Activated T-helper 2 cell treated with anti-CD3 and anti-CD28 coated beads, Interferon-gamma antibody, Interleukin-2, Interleukin-4, amounts not matched to agents 10 μg/mL and 5 μg/mL and 100 μg/mL, durations not matched to agents 14 hours and 24 hours and 36 hours (primary cell): Measurements from ENCODE around the gene BAIAP3. TPM values are rescaled to one million over a fixed set of nuclear protein-coding genes. Genes with fewer than 3 reads are reported as not detected.
A peak's percentile ranks its signal among the peaks of the same experiment; 100 is the strongest.

Source experiments
- DNase-seq: peaks from one replicate; pipeline ENCODE4 v3.0.0; 2021; ENCODE audit warnings: low spot score
- H3K27ac Mint-ChIP-seq: one replicate; pipeline ENCODE4 v1.8.0; 2021; ENCODE audit warnings: mixed read lengths
- H3K27me3 Mint-ChIP-seq: one replicate; pipeline ENCODE4 v1.8.0; 2021; ENCODE audit warnings: low read depth, mixed read lengths
- H3K36me3 Mint-ChIP-seq: one replicate; pipeline ENCODE4 v1.8.0; 2021; ENCODE audit warnings: low read depth, mixed read lengths
- H3K4me1 Mint-ChIP-seq: one replicate; pipeline ENCODE4 v1.8.0; 2021; ENCODE audit warnings: low read depth, mixed read lengths
- H3K4me3 Mint-ChIP-seq: one replicate; pipeline ENCODE4 v1.8.0; 2021; ENCODE audit warnings: low read depth, mild to moderate bottlenecking, moderate library complexity, mixed read lengths
- H3K9me3 Mint-ChIP-seq: one replicate; pipeline ENCODE4 v1.8.0; 2021; ENCODE audit warnings: mixed read lengths
- intact Hi-C: fragments of 100-400 bp; cut with micrococcal nuclease; formaldehyde crosslinking; loops from one replicate; pipeline ENCODE4 v1.15.1; 2023
- total RNA-seq: library from RNA; stranded (reverse); gene quantifications from 2 replicates; pipeline ENCODE4 v1.2.3, GENCODE V29; 2022

The BAIAP3 gene
- total RNA-seq, 1 donor from 2014 or later = 0.32 TPM

DNA sequence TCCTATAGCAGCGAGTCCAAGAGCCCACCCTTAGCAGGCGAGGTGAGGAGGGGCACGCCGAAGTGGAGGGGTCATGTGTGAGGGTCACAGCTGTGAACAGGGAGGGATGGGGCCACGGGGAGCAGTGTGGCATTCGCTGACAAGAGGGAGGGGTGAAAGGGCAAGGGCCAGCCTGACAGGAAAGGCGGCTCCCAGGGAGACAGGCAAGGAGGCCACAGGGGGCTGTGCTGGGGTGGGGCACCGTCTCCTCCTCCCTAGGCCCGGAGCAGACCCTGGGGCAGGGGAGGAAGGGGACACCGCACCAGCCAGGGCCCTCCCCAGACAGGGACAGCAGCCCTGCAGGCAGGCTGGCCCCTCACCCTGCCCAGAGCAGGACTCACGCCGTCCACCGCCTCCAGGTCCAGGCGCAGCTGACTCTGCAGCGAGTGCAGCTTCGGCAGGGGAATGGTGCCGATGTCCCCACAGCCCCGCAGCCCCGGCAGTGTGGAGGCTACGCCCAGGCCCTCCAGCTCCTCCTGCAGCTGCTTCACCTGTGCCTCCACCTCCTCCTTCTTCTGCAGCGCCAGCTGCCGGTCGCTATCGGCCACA, 33.4 kb downstream of the BAIAP3 start:
- peaks cover 22% of the 10 kb centered on the region for H3K36me3 Mint-ChIP-seq
- H3K9me3 Mint-ChIP-seq = no peaks in the 10 kb centered on the region
- H3K4me1 Mint-ChIP-seq = no peaks in the 10 kb centered on the region
- H3K4me3 Mint-ChIP-seq = no peak overlapping the region
- no peak for DNase-seq
- H3K27ac Mint-ChIP-seq = no peak overlapping the region
- H3K27me3 Mint-ChIP-seq = no peaks in the 10 kb centered on the region
- intact Hi-C loops = no loop called here

DNA sequence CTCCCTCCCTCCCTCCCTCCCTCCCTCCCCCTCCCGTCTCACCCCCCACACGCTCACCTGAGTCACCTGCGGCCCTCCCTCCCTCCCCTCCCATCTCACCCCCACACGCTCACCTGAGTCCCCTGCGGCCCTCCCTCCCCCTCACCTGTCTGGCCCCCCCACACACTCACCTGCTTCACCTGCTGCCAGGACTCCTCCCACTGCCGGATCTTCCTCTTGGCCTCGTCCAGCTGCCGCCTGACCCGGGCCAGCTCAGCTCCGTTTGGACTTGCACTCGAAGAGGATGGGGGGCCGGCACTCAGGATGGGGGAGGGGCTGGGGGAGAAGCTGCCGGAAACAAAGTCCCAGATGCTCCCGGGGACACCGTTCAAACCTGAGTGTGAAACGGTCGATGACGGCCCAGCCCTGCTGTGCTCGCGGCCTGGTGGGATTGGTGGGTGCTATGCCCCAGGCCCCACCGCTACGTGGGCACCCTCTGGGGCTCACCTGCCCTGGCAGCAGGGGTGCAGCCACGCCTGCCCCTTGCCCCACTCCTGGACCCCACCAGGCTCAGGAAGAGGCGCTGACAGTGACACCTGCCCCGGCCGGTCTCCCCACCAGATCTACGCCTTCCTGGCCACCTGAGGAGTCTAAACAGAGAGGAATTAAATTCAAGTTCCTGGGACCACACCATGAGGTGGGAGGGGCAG, 34.2 kb downstream of the BAIAP3 start:
- DNase-seq = no peak
- H3K27ac Mint-ChIP-seq = no peak overlapping the region
- H3K36me3 Mint-ChIP-seq = peaks cover 20% of the 10 kb centered on the region
- intact Hi-C loops = no loop called here
- H3K27me3 Mint-ChIP-seq = no peaks in the 10 kb centered on the region
- no peaks in the 10 kb centered on the region for H3K9me3 Mint-ChIP-seq
- H3K4me1 Mint-ChIP-seq = no peaks in the 10 kb centered on the region
- H3K4me3 Mint-ChIP-seq = no peak overlapping the region

DNA sequence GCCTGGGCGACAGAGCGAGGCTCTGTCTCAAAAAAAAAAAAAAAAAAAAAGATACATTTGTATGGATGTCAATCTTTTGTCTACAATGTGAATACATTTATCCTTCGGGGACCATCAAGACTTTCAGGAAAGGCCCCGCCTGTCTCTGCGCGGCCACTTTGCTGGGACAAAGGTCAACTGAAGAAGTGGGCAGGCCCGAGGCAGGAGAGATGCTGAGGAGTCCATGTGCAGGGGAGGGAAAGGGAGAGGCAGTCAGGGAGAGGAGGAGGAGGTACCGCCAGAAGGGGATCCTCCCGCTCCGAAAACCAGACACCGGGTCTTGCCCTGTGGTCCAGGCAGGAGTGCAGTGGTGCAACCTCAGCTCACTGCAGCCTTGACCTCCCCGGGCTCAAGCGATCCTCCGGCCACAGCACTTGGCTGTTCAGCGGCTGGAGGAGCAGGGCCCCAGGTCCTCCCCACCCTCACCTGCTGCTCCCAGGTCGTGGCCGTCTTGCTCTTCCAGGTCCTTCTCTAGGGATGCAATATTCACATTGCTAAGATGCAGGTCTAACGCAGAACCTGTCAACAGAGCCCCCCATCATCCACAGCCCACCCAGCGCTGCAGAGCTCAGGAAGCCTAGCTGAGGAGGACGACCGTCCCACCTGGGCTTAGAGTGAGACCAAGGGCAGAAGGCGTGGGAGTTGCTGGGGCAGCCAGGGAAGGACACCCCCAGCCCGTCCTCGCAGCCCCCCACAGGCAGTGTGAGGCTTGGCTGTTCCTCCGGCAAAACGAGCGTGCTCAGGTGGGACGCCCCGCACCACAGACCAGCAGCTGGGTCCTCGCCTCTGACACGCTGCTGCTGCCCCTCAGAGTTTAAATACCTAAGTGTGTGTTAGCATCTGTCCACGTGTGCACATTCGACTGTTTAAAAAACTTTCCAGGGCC, 37.9 kb downstream of the BAIAP3 start:
- Mint-ChIP-seq H3K27ac (no peak overlapping the region), H3K9me3 (no peaks in the 10 kb centered on the region), H3K4me1 (no peaks in the 10 kb centered on the region), H3K4me3 (no peak overlapping the region), H3K27me3 (no peaks in the 10 kb centered on the region), H3K36me3 (peaks cover 3% of the 10 kb centered on the region)
- intact Hi-C loops = no loop called here
- no peak for DNase-seq

DNA sequence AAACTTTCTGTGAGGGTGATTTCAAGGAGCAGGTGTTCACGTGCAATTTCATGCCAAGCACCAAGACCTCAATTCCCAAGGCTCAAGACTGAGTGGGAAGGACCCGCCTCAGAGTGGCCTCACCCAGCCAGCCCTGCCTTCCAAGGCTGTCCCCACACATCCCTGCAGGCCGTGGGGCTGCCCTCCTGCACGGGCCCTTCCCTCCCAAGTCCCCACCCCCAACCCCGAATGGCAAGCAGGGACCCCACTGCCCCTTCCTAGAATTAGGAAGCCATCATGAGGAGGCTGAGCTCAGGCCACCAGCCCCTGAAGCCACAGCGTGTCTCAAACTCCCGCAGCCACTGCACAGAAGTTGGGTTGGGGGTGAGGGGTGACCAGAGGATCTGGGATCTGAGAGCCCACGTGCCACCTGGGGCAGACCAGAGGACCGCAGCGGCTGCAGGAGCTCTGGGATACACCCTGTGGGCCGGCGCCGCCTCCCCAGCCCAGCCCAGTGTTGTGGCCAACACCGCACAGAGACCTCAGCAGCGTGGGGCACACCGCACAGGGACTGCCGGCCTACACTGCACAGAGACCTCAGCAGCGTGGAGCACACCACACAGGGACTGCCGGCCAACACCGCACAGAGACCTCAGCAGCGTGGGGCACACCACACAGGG, 39.0 kb downstream of the BAIAP3 start:
- Mint-ChIP-seq H3K27ac (no peak overlapping the region), H3K9me3 (no peaks in the 10 kb centered on the region), H3K36me3 (peaks cover 3% of the 10 kb centered on the region), H3K4me1 (no peaks in the 10 kb centered on the region), H3K27me3 (no peaks in the 10 kb centered on the region), H3K4me3 (no peak overlapping the region)
- intact Hi-C loops = no loop called here
- DNase-seq = no peak

DNA sequence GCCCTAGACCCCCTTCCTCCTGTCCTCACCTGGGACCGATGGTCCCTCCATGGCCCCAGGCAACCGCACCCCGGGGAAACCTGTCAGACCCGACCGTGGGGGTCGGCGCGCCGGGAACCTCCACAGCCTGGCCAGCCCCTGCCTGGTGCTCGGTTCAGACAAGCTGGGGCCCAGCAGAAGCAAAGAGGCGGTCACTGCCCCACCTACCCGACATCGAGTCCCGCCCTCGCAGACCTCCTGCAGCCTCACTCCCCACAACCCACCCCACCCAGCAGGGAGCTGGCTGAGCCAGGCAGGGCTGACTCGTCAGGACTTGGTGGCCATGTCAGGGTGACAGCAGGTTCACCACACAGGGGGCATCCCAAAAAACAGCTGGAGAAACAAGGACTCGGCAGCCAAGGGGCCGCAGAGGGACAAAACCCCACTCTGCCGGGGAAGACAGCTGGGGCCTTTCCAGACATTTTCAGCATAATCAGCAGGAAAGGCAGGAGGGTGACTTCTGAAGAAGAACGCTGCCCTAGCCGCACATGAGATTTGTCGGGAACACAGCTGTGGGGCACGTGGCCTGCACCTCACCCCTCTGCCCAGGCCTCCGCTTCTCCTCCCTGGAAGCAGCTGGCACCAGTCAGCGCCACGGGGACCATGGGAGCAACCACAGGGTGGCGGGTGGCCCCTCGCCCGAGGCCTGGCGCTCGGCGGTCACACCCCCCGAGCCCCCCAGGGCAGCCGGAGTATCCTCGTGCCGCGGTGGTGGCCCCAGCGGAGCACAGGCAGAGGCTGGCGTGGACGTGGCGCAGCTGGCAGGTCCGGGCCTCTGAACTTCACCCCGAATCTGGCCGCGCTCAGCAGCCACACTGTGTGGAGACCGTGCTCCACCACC, 41.2 kb downstream of the BAIAP3 start:
- peaks cover 3% of the 10 kb centered on the region for H3K36me3 Mint-ChIP-seq
- intact Hi-C loops = no loop called here

DNA sequence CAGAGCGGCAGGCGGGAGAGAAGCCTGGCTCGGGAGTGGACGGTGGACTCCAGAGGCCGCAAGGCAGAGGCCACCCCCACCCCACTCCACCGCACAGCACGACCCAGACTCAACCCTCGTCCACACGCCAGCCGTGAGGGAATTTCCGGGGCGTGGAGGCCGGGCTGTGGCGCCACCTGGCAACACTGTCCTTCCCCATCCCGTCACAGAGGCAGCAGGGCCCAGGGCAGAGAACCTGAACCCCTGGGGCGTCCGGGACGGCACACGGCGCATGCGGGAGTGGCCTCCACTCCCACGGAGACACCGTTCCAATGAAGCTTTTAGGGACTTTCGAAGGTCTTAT, 41.8 kb downstream of the BAIAP3 start:
- Mint-ChIP-seq H3K36me3 (peaks cover 3% of the 10 kb centered on the region), H3K27me3 (no peaks in the 10 kb centered on the region), H3K9me3 (no peaks in the 10 kb centered on the region), H3K27ac (no peak overlapping the region), H3K4me3 (no peak overlapping the region), H3K4me1 (peaks cover 12% of the 10 kb centered on the region)
- intact Hi-C loops = no loop called here
- no peak for DNase-seq

More for the DNA sequence above, 41.2 kb downstream of the BAIAP3 start:
- Mint-ChIP-seq H3K4me1 (peaks cover 10% of the 10 kb centered on the region), H3K9me3 (no peaks in the 10 kb centered on the region), H3K27me3 (no peaks in the 10 kb centered on the region), H3K27ac (no peak overlapping the region), H3K4me3 (no peak overlapping the region)
- DNase-seq = no peak

DNA sequence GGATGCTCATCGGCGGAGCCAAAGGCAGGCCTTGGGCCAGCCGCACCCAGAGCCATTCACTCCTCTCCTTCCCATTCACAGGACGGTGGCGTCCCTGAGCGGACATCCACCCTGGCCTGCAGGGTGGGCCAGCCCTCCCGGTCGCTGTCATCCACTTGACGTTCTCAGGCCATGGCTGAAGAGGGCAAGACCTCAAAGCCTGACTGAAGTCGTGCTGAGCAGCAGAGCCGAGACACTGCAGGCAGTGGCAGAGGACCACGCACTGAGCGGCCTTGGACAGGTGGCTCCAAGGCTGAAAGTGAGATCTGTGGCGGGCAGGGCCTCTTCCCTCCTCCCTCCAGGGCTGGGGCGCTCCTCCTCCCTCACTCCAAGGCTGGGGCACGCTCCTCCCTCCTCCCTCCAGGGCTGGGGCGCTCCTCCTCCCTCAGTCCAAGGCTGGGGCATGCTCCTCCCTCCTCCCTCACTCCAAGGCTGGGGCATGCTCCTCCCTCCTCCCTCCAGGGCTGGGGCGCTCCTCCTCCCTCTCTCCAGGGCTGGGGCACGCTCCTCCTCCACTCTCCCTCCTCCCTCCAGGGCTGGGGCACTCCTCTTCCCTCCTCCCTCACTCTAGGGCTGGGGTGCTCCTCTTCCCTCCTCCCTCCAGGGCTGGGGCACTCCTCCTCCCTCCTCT, 42.4 kb downstream of the BAIAP3 start:
- H3K4me1 Mint-ChIP-seq = peaks cover 12% of the 10 kb centered on the region
- H3K4me3 Mint-ChIP-seq = no peak overlapping the region
- H3K36me3 Mint-ChIP-seq = peaks cover 3% of the 10 kb centered on the region
- intact Hi-C loops = no loop called here
- H3K27me3 Mint-ChIP-seq = no peaks in the 10 kb centered on the region
- no peaks in the 10 kb centered on the region for H3K9me3 Mint-ChIP-seq
- no peak for DNase-seq
- H3K27ac Mint-ChIP-seq = no peak overlapping the region

DNA sequence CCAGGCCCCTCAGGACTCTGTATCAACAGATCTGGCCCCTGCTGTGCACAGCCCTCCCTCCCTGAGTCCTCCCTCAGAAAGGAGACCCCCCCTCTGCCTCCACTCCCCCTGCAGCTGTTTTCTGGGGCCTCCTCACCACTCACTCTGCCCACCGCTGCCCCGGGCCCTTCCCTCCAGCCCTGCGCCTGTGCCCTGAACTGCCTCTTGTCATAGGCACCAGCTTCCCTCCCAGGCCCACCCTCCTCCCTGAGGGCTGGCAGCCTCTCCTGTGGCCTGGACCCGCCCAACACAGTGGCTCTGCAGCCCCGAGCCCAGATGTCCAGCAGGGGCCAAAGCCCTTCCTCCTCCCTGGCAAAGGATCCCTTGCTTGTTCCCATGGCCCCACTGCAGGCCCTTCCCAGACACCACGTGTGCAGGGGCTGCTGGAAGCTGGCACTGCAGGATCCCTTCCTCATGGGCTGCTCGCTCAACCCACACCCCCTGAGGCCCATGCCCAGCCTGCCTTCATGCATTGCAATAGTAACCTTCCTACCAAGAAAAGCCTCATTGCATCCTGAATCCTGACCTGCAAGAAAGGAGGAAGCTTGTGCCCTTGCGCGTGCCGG, 44.1 kb downstream of the BAIAP3 start:
- Mint-ChIP-seq H3K36me3 (peaks cover 8% of the 10 kb centered on the region), H3K4me3 (peak overlapping the region; percentile 88)
- intact Hi-C loops = loop anchor here (2.0 kb wide), 1 partner anchor 69 kb away; the partner anchor contains the start of gene UBE2I

DNA sequence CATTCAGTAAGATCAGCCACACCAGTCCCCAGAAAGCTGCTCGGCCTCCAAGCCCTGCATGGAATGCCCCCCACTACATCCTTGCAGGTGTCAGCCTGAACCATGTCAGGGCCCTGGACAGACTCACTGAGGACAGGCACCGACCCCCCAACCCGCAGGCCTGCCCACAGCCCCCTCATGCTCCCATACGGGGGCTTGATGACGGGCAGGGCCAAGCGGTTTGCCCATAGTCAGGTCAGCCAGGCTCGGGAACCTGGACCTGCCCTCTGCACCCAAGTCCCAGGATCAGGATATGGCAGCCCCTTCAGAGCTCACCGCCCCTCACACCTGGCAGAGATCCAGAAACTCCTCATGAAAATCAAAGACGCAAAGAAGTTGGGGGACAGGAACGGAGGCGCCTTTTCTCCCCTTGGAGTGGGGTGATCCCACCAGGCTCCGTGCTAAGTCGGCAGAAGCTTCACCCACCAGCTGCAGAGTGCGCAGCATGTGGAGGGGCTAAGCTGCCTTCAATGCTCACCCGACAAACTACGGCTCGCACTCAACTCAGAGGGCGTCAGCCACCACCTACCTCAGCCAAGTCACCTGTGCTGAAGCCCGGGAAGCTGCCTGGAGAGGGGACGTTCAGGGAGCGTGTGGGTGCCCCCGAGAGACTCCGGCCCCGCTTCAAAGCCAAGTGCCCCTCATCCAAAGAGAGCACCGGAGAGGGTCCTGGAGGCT, 44.8 kb downstream of the BAIAP3 start:
- peak overlapping the region; percentile 88 for H3K27ac Mint-ChIP-seq
- no peaks in the 10 kb centered on the region for H3K9me3 Mint-ChIP-seq
- intact Hi-C loops = loop anchor here (2.0 kb wide), 1 partner anchor 69 kb away; the partner anchor contains the start of gene UBE2I
- H3K27me3 Mint-ChIP-seq = no peaks in the 10 kb centered on the region
- DNase-seq = no peak
- peaks cover 12% of the 10 kb centered on the region for H3K4me1 Mint-ChIP-seq
- peak overlapping the region; percentile 88 for H3K4me3 Mint-ChIP-seq
- peaks cover 8% of the 10 kb centered on the region for H3K36me3 Mint-ChIP-seq

More for the DNA sequence above, 44.1 kb downstream of the BAIAP3 start:
- H3K27me3 Mint-ChIP-seq = no peaks in the 10 kb centered on the region
- H3K9me3 Mint-ChIP-seq = no peaks in the 10 kb centered on the region
- H3K4me1 Mint-ChIP-seq = peaks cover 12% of the 10 kb centered on the region
- H3K27ac Mint-ChIP-seq = no peak overlapping the region
- no peak for DNase-seq

DNA sequence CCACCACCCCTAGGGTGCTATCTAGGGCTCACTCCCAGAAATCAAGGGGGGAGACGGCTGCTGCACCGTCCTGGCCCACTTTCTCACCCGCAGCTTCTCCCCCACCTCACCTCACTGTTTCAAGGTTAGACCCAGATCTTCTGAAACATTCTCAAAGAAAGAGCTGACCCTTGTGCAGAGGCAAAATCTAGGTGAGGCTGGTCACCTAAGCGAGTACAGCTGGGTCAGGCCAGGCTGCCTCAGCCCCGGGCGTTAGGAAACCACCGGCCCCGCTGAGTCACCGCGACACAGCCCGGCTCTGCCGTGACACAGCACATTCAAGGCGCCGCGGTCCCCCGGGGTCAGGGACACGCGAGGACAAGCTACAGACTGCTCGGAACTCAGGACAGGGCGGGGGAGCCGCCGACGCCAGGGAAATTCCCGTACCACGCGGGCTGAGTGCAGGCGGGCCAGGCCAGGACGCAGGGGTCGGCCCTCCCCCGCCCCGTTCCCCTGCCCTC, 45.4 kb downstream of the BAIAP3 start:
- Mint-ChIP-seq H3K36me3 (peaks cover 8% of the 10 kb centered on the region), H3K4me1 (peaks cover 12% of the 10 kb centered on the region), H3K27ac (peak overlapping the region; percentile 88), H3K4me3 (peak overlapping the region; percentile 88), H3K9me3 (no peaks in the 10 kb centered on the region), H3K27me3 (no peaks in the 10 kb centered on the region)
- intact Hi-C loops = loop anchor here (2.0 kb wide), 1 partner anchor 70 kb away; the partner anchor contains the start of gene UBE2I
- peak; percentile 56 for DNase-seq
